EL (cell line): ENCODE measurements around the gene AAMDC.
"Not testable (repeated sequence)": the region's sequence is repeated elsewhere in the genome, so short reads cannot be mapped to it uniquely, and the experiment has no call there.

ENCODE experiments used
- DNase-seq: peaks from one replicate; pipeline ENCODE4 v3.0.0-alpha.2; 2016

Gene AAMDC

DNA sequence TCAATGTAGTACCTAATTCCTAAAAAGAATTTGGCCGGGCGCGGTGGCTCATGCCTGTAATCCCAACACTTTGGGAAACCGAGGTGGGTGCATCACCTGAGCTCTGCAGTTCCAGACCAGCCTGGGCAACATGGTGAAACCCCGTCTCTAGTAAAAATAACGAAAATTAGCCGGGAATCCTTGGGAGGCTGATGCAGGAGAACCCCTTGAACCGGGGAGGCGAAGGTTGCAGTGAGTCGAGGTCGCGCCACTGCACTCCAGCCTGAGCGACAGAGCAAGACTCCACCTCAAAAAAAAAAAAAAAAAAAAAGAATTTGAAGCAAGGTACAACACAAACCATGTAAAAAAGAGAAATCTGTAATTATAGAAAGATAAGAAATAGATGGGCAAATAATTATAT is 1.2 kb downstream of the AAMDC start:
- DNase-seq, result not testable (repeated sequence)

DNA sequence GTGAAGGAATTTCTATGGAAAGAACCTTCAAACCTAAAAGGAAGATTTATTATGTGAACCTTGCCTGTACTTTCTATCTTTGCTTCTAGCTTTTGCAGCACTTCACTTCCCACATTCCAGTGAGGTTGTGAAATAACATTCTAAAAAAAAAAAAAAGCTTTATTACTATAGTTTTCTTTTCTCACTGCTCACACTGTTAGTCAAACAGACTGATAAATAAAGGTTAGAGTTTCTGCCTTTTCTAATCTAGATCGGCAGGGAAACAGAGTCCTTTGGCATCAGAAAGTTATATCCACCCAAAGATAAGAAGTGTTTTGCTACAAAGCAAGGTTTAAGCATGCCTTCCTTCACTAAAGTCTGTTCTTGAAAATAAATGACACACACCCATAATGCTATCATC is 2.8 kb downstream of the AAMDC start:
- peak; percentile 30 for DNase-seq

GRCh38 chr11:77828926-77829325 is 8.0 kb downstream of the AAMDC start:
- DNase-seq, result no peak

GRCh38 chr11:77833302-77833701 is 12.4 kb downstream of the AAMDC start:
- no peak for DNase-seq

DNA sequence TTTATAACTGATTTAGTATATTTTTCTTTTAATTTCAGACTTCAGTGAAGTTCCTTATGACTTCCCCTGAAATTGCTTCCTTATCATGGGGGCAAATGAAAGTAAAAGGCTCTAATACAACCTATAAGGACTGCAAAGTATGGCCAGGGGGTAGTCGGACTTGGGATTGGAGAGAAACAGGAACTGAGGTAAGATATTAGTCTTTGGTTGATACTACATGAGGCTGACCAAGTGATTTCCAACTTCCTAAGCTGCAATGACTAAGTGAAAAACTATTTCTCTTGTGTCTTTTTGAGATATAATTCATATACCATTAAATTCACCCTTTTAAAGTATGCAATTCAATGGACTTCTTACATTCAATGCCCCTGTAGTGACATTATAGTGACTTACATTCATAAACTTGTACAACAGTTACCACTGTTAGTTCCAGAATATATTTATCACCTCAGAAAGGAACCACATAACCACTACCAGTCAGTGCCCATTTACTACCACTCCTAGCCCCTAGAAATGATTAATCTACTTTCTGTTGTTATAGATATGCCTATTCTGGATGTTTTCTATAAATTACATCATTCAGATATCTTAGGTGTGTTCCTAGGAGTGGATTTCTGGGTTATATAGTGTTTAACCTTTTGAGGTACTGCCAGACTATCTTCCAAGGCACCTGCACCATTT is 21.6 kb downstream of the AAMDC start:
- DNase-seq, result peak; percentile 41

DNA sequence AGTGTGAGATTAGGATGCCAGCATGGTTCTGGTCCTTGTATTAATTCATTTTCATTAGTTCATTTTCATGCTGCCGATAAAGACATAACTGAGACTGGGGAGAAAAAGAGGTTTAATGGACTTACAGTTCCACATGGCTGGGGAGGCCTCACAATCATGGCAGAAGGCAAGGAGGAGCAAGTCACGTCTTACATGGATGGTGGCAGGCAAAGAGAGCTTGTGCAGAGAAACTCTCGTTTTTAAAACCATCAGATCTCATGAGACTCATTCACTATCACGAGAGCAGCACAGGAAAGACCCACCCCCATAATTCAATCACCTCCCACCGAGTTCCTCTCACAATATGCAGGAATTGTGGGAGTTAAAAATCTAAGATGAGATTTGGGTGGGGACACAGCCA is 22.8 kb downstream of the AAMDC start:
- not testable (repeated sequence) for DNase-seq

DNA sequence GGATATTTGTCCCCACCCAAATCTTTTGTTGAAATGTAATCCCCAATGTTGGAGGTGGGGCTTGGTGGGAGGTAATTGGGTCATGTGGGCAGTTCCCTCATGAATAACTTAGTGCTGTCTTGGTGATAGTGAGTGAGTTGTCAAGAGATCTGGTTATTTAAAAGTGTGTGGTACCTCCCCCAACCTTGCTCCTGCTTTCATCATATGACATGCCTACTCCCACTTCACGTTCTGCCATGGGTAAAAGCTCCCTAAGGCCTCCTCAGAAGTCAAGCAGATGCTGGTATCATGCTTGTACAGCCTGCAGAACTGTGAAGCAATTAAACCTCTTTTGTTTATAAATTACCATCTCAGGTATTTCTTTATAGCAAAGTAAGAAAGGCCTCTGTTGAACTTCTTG is 30.6 kb downstream of the AAMDC start:
- DNase-seq, result no peak

DNA sequence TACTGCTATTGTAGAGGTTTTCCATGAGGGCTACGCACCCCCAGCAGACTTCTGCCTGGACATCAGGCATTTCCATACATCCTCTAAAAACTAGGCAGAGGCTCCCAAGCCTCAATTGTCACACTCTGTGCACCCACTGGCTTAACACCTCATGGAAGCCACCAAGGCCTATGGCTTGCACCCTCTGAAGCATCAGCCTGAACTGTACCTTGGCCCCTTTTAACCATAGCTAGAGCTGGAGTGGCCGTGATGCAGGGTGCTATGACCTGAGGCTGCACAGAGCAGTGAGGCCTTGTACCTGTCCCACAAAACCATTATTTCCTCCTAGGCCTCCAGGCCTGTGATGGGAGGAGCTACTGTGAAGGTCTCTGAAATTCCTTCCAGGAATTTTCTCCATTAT is 33.9 kb downstream of the AAMDC start:
- DNase-seq, result no peak

GRCh38 chr11:77857906-77858457 is 37.0 kb downstream of the AAMDC start:
- DNase-seq, result not testable (repeated sequence)

DNA sequence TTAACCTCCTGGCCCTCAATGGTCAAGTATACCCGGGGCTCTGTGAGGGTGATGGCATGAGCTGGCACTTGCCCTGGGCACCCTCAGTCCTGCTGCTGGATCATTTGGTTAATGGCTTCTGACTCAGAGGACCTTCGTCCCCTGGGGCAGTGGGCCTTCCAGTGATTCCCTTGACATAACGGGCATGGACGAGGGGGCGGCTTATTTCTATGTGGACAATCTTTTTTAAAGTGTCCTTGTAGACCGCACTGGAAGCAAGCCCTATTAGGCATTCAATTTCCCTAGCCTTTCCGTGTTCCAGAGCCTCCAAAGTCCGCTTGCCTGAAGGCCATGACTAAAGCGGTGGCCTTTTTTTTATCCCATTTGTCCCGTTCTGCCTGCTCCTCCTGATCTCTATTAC is 40.5 kb downstream of the AAMDC start:
- DNase-seq, result not testable (repeated sequence)

GRCh38 chr11:77865805-77866204 is 44.9 kb downstream of the AAMDC start:
- DNase-seq, result peak; percentile 31

DNA sequence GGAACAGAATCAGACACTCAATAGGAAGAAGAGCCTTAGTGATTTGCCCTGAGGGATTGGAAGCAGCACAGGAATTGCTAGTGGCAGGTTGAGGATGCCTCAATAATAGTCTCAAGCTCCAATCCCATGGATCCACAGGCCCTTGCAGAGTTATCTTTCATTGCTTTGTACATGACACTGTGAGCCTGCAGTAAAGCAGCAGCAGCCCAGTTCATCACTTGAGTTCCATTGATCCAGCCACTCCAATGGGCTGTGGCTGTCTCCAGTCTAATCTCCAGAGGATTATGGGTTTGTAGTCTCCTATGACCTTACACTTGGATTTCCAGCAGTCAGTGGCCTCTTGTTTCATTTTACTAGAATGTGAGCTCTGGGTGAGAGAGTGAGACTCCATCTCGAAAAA is 45.4 kb downstream of the AAMDC start:
- peak; percentile 7 for DNase-seq

- no peak for DNase-seq
These were observed 47.8 kb downstream of the AAMDC start for GRCh38 chr11:77868744-77869143.

DNA sequence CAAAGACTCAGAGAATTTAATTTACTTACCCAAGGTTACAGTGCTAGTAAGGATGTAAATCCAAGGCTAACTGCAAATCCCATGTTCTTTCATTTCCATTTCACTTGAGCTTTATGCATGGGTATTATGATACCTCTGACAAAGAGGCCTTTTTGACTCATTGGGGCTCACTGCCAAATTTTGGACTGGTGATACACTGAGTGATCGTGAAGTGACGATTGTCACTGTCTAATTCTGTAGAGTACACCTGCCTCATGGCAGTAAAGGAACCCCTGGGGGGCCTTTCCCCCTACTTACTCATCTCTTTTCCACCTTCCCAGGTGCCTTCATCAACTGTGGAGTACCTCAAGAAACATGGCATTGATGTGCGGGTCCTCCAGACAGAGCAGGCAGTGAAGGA is 50.9 kb downstream of the AAMDC start:
- DNase-seq, result no peak

GRCh38 chr11:77873345-77873744 is 52.4 kb downstream of the AAMDC start:
- DNase-seq, result no peak

DNA sequence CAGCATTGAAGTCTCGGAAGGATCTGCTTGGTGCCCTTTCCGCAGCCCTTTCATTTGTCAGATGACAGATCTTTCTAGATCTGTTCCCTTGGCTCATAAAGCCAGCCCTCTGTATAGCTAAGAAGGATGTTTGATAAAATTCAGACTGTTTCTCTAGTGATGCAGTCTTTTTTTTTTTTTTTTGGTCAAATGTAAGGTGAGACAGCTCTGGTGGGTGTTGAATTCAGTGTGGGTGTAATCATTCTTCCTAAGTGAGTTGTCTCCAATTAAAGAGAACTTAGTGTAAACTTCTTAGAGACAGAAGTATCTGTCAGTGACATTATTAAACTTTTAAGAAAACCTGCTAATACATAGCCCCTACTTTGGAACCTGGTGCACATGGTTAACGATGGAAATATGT is 53.3 kb downstream of the AAMDC start:
- DNase-seq, result no peak

- DNase-seq, result no peak
These were observed 55.1 kb downstream of the AAMDC start for GRCh38 chr11:77876045-77876444.

- peak; percentile 88 for DNase-seq
These were observed 57.3 kb downstream of the AAMDC start for GRCh38 chr11:77878247-77878646.

GRCh38 chr11:77879218-77879617 is 58.3 kb downstream of the AAMDC start:
- DNase-seq, result peak; percentile 32

GRCh38 chr11:77882396-77882795 is 61.5 kb downstream of the AAMDC start:
- no peak for DNase-seq

DNA sequence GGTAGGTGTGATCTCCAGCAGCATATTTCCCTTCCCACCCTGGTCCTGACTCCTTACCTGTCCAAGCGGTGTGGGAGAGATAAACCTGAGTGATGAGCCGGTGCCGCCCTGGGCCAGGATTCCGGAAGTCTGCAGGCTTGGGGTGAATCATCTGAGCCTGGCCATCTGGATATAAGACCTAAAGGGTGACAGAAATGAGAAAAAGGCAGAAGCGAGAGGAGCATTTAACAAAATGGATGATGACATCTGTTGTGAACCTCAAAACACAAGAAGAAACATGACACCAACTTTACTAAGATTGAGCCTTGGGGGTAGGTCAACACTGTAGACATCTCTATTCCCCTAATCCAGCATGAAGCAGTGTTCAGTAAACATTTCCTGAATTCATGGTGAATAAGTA is 62.8 kb downstream of the AAMDC start:
- DNase-seq, result no peak

GRCh38 chr11:77884186-77884828 is 63.4 kb downstream of the AAMDC start:
- DNase-seq, result peak; percentile 39

DNA sequence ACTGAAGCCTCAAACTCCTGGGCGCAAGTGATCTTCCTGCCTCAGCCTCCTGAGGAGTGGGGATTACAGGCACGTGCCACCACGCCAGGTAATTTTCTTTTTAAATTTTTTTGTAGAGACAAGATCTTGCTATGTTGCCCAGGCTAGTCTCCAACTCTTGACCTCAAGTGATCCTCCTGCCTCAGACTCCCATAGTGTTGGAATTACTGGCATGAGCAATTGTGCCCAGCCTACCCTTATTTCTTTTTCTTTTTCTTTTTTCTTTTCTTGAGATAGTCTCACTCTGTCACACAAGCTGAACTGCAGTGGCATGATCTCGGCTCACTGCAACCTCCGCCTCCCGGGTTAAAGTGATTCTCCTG is 63.9 kb downstream of the AAMDC start:
- no peak for DNase-seq

DNA sequence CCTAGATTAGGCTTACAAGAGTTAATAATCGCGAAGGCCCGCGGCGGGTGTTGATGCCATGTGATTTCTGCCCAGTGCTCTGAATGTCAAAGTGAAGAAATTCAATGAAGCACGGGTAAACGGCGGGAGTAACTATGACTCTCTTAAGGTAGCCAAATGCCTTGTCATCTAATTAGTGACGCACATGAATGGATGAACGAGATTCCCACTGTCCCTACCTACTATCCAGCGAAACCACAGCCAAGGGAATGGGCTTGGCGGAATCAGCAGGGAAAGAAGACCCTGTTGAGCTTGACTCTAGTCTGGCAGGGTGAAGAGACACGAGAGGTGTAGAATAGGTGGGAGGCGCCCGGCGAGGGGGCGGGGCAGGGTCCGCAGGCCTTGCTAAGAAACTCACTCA is 65.5 kb downstream of the AAMDC start:
- DNase-seq, result no peak

DNA sequence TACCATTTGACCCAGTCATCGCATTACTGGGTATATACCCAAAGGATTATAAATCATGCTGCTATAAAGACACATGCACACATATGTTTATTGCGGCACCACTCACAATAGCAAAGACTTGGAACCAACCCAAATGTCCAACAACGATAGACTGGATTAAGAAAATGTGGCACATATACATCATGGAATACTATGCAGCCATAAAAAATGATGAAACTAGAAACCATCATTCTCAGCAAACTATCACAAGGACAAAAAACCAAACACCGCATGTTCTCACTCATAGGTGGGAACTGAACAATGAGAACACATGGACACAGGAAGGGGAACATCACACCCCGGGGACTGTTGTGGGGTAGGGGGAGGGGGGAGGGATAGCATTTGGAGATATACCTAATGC is 68.1 kb downstream of the AAMDC start:
- DNase-seq, result not testable (repeated sequence)
